C4-2B (cell line): ENCODE measurements around the gene IGFBP7.
"Not testable (repeated sequence)": the region's sequence is repeated elsewhere in the genome, so short reads cannot be mapped to it uniquely, and the experiment has no call there.

Source experiments
- H3K27ac ChIP-seq: fragments of 450-650 bp; 2 replicates; pipeline ENCODE4 v1.5.1; 2017
- ZFX ChIP-seq: fragments of 450-650 bp; IDR thresholded peaks from 2 replicates; pipeline ENCODE4 v1.6.1; 2017
- TF ChIP-seq, protein P1 (sequence below): fragments of 450-650 bp; conservative IDR thresholded peaks from 2 replicates; pipeline ENCODE4 v1.5.1; 2017; ENCODE audit warnings: mild to moderate bottlenecking

IGFBP7 gene

DNA sequence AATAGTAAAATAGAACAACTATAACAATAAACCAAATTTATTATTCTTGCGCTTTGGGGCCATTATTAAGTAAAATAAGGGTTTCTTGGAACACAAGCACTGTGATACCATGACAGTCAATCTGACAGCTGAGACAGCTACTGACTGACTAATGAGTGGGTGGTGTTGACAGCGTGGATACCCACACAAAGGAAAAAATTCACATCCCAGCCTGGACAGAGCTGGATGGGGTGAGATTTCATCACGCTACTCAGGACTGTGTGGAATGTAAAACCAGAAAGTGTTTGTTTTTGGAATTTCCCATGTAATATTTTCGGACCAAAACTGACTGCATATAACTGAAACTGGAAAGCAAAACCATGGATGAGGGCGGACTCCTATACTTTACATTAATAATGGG, 48.8 kb downstream of the IGFBP7 start:
- TF ChIP-seq, protein P1, sequence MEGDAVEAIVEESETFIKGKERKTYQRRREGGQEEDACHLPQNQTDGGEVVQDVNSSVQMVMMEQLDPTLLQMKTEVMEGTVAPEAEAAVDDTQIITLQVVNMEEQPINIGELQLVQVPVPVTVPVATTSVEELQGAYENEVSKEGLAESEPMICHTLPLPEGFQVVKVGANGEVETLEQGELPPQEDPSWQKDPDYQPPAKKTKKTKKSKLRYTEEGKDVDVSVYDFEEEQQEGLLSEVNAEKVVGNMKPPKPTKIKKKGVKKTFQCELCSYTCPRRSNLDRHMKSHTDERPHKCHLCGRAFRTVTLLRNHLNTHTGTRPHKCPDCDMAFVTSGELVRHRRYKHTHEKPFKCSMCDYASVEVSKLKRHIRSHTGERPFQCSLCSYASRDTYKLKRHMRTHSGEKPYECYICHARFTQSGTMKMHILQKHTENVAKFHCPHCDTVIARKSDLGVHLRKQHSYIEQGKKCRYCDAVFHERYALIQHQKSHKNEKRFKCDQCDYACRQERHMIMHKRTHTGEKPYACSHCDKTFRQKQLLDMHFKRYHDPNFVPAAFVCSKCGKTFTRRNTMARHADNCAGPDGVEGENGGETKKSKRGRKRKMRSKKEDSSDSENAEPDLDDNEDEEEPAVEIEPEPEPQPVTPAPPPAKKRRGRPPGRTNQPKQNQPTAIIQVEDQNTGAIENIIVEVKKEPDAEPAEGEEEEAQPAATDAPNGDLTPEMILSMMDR = no peak
- no peak for TF ChIP-seq ZFX
- no peak overlapping the region for H3K27ac ChIP-seq

DNA sequence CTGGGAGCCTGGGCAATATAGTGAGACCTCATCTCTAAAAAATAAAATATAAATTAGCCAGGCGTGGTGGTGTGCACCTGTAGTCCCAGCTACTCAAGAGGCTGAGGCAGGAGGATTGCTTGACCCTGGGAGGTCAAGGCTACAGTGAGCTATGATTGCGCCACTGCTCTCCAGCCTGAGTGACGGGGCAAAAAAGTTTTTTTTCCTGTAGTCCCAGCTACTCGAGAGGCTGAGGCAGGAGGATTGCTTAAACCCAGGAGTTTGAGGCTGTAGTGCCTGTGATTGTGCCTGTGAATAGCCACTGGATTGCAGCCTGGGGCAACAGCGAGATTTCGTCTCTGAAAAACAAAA, 49.5 kb downstream of the IGFBP7 start:
- H3K27ac ChIP-seq = not testable (repeated sequence)

DNA sequence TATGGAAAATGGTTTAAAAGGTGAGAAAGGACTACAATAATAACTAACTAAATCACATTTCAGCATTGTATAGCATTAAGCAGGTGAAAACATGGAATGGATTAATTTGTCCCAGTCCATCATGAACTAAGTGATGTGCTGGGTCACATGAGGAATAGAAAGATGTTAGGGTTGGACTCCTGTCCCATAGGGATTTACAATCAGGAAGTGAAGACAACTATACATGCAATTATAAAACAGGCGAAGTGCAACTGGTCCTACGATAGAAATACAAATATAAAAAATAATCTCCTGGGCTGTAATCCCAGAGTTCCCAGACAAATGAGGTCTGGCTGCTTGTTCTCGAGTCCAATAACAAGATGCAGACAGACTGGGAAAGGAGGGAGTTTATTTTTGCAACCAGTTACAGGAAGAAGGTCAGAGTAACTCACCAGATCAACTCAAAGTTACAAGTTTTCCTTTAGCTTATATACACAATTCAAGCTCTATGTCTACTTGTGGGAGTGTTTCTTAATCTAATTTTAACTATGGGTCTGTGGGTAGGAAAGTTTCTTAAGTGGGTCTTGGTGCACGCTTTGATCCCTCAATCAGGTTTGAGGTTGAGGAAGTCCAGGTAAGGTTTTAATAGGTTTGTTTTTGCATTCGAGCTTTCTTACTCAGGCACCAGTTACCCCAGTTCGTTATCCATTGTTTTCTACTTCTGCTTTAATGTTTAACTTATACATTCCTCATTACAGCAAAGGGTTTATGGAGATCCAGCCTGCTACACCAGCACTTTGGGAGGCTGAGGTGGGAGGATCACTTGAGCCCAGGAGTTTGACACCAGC, 50.1 kb downstream of the IGFBP7 start:
- no peak overlapping the region for H3K27ac ChIP-seq
- no peak for TF ChIP-seq ZFX
- TF ChIP-seq, protein P1 = no peak

DNA sequence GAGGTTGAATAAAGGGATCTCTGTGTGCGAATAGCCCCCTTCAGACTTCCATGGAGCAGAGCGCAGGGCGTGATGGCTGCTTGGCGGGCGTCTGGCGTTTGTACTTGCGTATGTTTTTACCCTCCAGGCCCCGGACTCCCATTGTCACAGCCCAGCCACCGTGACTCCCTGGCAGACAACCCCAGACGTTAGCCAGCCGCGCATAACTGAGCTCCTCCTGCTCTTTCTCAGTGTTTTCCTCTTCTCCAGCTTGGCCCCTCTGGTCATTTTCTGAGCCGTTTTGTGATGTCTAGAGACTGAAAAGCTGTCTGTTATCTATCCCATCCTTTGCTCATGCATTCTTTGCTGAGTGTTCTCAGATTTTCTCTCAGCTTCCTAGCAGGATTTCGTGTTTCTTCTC, 54.3 kb downstream of the IGFBP7 start:
- TF ChIP-seq ZFX = no peak
- TF ChIP-seq, protein P1 = no peak
- no peak overlapping the region for H3K27ac ChIP-seq

GRCh38 chr4:57053508-57053907, 56.7 kb downstream of the IGFBP7 start:
- no peak overlapping the region for H3K27ac ChIP-seq
- TF ChIP-seq, protein P1 = no peak
- TF ChIP-seq ZFX = no peak

DNA sequence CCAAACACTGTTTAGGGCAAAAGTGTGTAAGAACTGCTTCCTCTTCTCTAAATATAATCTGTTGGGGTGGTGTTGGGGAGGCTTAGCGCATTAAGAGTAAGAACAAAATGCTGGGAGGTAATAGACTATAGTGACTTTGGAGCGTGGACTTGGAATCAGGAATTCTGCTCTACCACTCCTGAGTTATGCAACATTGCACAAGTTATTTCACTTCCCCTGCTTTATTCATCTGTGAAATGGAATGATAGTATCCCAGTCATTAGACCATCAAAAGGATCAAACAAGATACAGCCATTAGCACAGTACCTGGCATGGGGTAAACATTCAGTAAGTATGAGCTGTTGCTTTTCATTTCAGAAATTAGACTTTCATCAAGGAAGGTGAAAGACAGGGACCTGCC, 58.7 kb downstream of the IGFBP7 start:
- H3K27ac ChIP-seq = no peak overlapping the region
- TF ChIP-seq ZFX = no peak
- TF ChIP-seq, protein P1 = no peak

DNA sequence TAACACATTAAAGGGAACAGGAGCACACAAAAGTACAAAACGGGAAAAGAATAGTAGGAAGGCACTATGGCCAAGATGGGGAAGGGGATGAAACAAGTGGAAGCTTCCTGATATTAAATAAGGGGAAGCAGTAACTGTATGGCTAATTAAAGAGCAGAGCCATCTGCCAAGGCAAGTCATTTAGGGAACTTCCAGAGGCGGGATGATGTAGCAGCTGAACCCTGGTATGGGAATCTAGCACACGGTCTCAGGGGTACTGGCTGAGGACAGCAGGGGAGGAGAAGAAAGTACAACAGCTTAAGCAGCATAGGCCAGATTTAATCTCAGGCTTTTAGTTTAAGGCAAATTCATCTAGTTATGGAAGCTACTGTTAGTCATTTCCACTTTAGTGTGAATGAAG, 59.1 kb downstream of the IGFBP7 start:
- TF ChIP-seq, protein P1 = no peak
- no peak for TF ChIP-seq ZFX
- H3K27ac ChIP-seq = no peak overlapping the region

- TF ChIP-seq ZFX = no peak
- TF ChIP-seq, protein P1 = no peak
- H3K27ac ChIP-seq = no peak overlapping the region
Measured at GRCh38 chr4:57048590-57049304, 61.4 kb downstream of the IGFBP7 start.

DNA sequence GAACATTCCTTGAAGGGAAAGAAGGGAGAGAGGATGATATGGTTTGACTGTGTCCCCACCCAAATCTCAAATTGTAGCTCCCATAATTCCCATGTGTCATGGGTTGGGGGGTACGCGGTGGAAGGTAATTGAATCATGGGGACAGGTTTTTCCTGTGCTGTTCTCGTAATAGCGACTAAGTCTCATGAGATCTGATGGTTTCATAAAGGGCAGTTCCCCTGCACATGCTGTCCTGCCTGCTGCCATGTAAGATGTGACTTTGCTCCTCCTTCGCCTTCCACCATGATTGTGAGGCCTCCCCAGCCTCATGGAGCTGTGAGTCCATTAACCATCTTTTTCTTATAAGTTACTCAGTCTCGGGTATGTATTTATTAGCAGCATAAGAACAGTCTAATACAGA, 63.1 kb downstream of the IGFBP7 start:
- not testable (repeated sequence) for H3K27ac ChIP-seq
